ENCODE measurements around the gene CBS.

- TF ChIP-seq CTCF (IDR thresholded peaks at IDR 0.05) (no peak), POLR2A (IDR thresholded peaks at IDR 0.05) (no peak)
These were observed 63.0 kb downstream of the CBS start for GRCh38 chr21:43012596-43012995.
